BLaER1 treated with 17β-estradiol and CSF1 and Interleukin-3, amounts not matched to agents 10 nM and 100 nM (cell line): ENCODE measurements around the gene VIL1.

Experiments
- H3K27ac ChIP-seq, 11 experiments: shearing (Covaris generic); formaldehyde crosslinking; 2 replicates each; pipeline ENCODE4 v1.8.1; 2022
- H3K27me3 ChIP-seq, 11 experiments: shearing (Covaris generic); formaldehyde crosslinking; 2 replicates each; pipeline ENCODE4 v1.8.1; 2022
- H3K36me3 ChIP-seq, 11 experiments: shearing (Covaris generic); formaldehyde crosslinking; 2 replicates each; pipeline ENCODE4 v1.8.1; 2022
- H3K4me1 ChIP-seq, 10 experiments: shearing (Covaris generic); formaldehyde crosslinking; 2 replicates each; pipeline ENCODE4 v1.8.1; 2022
- H3K4me2 ChIP-seq, 11 experiments: shearing (Covaris generic); formaldehyde crosslinking; 2 replicates each; pipeline ENCODE4 v1.8.1; 2022
- H3K4me3 ChIP-seq, 10 experiments: shearing (Covaris generic); formaldehyde crosslinking; 2 replicates each; pipeline ENCODE4 v1.8.1; 2022
- H3K9ac ChIP-seq, 11 experiments: shearing (Covaris generic); formaldehyde crosslinking; 2 replicates each; pipeline ENCODE4 v1.8.1; 2022
- H3K9me3 ChIP-seq, 11 experiments: shearing (Covaris generic); formaldehyde crosslinking; replicated peaks in 1 of 11; 2 replicates each; pipeline ENCODE4 v1.8.1; 2022
- H4K20me1 ChIP-seq, 11 experiments: shearing (Covaris generic); formaldehyde crosslinking; 2 replicates each; pipeline ENCODE4 v1.8.1; 2022
- Cebpa-rat ChIP-seq, 11 experiments: shearing (Covaris generic); IDR thresholded peaks; 2 replicates each; pipeline ENCODE4 v1.8.1; 2022

The VIL1 gene

DNA sequence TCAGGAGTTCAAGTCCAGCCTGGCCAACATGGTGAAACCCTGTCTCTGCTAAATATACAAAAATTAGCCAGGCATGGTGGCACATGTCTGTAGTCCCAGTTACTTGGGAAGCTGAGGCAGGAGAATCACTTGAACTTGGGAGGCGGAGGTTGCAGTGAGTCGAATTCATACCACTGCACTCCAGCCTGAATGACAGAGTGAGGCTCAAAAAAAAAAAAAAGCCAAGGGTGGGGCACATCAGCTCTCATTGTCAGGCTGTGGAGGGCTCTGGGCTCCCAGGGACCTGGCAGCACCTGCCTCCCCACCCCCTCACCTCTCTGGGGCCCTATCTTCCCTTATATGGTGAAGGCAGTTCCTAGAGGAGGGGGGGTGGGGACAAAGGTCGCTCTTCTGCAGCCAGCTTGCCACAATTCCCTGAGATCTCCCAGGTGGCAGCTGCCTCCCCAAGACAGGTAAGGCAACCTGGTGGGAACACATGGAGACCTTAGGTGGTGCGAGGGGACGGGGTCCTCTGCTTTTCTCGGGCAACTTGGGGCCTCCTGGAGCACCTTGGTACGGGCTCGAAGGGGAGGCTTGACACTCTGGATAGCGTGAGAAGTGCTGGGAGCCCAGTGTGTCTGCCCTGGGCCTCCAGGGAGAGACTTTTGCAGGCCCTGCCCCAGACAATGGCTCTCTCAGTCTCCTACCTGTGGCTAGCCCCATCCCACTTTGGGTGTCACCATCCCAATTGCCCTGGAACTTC lies at the start of gene VIL1:
Gene VIL1, plus strand, starts transcription at position 407 of the 742 bp plus-strand sequence. CDS start 4,656 bp downstream, outside the sequence.
- no peaks in the 10 kb centered on the region for H3K36me3 ChIP-seq
- H3K27me3 ChIP-seq = no peaks in the 10 kb centered on the region
- no peaks in the 10 kb centered on the region; a peak in 1 of 20 replicates for H3K4me1 ChIP-seq
- no peak within 1 kb of the TSS for H3K4me3 ChIP-seq
- no peak within 1 kb of the TSS for H3K27ac ChIP-seq
- no peaks in the 10 kb centered on the region for H3K9me3 ChIP-seq
- no peaks in the 10 kb centered on the region for H4K20me1 ChIP-seq
- no peak within 1 kb of the TSS for H3K4me2 ChIP-seq
- no peak within 1 kb of the TSS for H3K9ac ChIP-seq
- TF ChIP-seq Cebpa-rat (IDR thresholded peaks at IDR 0.05) = no peak

DNA sequence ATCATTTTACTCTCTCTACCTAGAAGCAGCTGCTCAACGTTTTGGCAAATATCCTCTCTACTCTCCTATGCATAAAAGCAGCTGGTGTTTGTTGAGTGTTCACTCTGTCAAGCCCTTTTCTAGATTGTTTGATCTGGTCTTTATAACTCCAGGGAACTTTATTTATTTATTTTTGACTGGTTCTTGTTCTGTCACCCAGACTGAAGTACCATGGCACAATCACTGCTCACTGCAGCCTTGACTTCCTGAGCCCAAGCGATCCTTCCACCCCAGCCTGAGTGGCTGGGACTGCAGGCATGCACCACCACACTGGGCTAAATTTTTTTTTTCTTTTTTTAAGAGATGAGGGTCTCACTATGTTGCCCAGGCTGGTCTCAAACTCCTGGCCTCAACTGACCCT lies 49.6 kb upstream of the VIL1 start:
- Histone ChIP-seq H3K36me3 (peaks cover 0 to 5% (median 0%) of the 10 kb centered on the region in 11 experiments; a peak in 2 of 22 replicates), H3K4me1 (peaks cover 69 to 99% (median 92%) of the 10 kb centered on the region in 10 experiments), H3K27ac (peak overlapping the region; percentile 90 to 99 (median 92)), H3K4me2 (peak overlapping the region; percentile 84 to 99 (median 90)), H3K9me3 (peaks cover 0 to 8% (median 7%) of the 10 kb centered on the region in 11 experiments; a peak in 16 of 22 replicates), H3K27me3 (no peaks in the 10 kb centered on the region), H4K20me1 (no peaks in the 10 kb centered on the region), H3K4me3 (peak overlapping the region in 8 of 10 experiments; percentile 43 to 72 (median 63); a peak in 14 of 20 replicates), H3K9ac (peak overlapping the region; percentile 82 to 96 (median 85))
- no peak for TF ChIP-seq Cebpa-rat (IDR thresholded peaks at IDR 0.05)

- H3K27ac ChIP-seq = peak overlapping the region; percentile 90 to 99 (median 92)
- peaks cover 0 to 8% (median 7%) of the 10 kb centered on the region in 11 experiments; a peak in 16 of 22 replicates for H3K9me3 ChIP-seq
- H3K4me3 ChIP-seq = peak overlapping the region in 6 of 10 experiments; percentile 15 to 66 (median 41); a peak in 7 of 20 replicates
- peaks cover 69 to 96% (median 87%) of the 10 kb centered on the region in 10 experiments for H3K4me1 ChIP-seq
- no peaks in the 10 kb centered on the region for H3K27me3 ChIP-seq
- peak overlapping the region; percentile 82 to 96 (median 85) for H3K9ac ChIP-seq
- H4K20me1 ChIP-seq = no peaks in the 10 kb centered on the region
- TF ChIP-seq Cebpa-rat (IDR thresholded peaks at IDR 0.05) = peak; percentile 96 to 100 (median 100)
- peak overlapping the region; percentile 84 to 99 (median 90) for H3K4me2 ChIP-seq
- H3K36me3 ChIP-seq = peaks cover 0 to 5% (median 0%) of the 10 kb centered on the region in 11 experiments; a peak in 2 of 22 replicates
Measured at GRCh38 chr2:218370410-218371063, 48.4 kb upstream of the VIL1 start.

DNA sequence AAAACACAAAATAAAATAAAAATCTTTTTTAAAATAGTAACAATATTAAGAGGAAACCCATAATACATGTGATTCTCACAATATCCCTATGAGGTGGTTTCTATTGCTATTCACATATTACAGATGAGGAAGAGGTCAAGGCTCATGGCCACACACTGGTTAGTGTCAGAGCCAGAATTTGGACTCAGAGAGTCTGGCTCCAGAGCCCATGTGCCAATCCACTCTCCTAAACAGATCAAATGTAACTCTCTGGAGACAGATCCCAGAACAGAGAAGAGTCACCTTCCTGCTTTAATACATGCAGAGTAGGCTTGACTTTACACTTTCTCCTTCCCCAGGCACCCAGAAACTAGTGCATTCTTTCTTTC lies 47.0 kb upstream of the VIL1 start:
- Histone ChIP-seq H3K4me2 (peak overlapping the region; percentile 84 to 99 (median 90)), H3K9ac (peak overlapping the region; percentile 82 to 96 (median 85)), H3K9me3 (peaks cover 0 to 2% (median 1%) of the 10 kb centered on the region in 11 experiments; a peak in 14 of 22 replicates), H3K27ac (peak overlapping the region; percentile 90 to 99 (median 92)), H3K27me3 (no peaks in the 10 kb centered on the region), H3K4me1 (peaks cover 67 to 91% (median 75%) of the 10 kb centered on the region in 10 experiments), H3K4me3 (no peak overlapping the region), H3K36me3 (no peaks in the 10 kb centered on the region), H4K20me1 (no peaks in the 10 kb centered on the region)
- TF ChIP-seq Cebpa-rat (IDR thresholded peaks at IDR 0.05) = no peak

- Histone ChIP-seq H3K4me2 (peak overlapping the region in 3 of 11 experiments; percentile 13 to 30 (median 26); a peak in 4 of 22 replicates), H3K9me3 (no peaks in the 10 kb centered on the region), H4K20me1 (no peaks in the 10 kb centered on the region), H3K27me3 (no peaks in the 10 kb centered on the region), H3K4me1 (peaks cover 39 to 94% (median 56%) of the 10 kb centered on the region in 10 experiments), H3K27ac (peak overlapping the region in 3 of 11 experiments; percentile 14 to 39 (median 24); a peak in 4 of 22 replicates), H3K4me3 (no peak overlapping the region), H3K9ac (no peak overlapping the region), H3K36me3 (no peaks in the 10 kb centered on the region)
- TF ChIP-seq Cebpa-rat (IDR thresholded peaks at IDR 0.05) = no peak
Measured at GRCh38 chr2:218374795-218375194, 44.1 kb upstream of the VIL1 start.

DNA sequence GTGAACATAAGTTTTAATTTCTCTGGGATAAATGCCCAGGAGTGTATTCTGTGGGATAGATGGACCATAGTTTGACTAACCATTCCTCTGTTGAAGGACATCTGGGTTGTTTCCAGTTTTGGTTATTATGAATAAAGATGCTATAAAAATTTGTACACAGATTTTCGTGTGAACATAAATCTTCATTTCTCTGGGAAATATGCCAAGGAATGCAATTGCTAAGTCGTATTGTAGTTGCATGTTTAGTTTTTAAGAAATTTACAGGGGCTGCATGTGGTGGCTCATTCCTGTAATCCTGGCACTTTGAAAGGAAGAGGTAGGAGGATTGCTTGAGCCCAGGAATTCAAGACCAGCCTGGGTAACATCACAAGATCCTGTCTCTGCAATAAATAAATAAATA lies 43.7 kb upstream of the VIL1 start:
- TF ChIP-seq Cebpa-rat (IDR thresholded peaks at IDR 0.05) = no peak
- H3K36me3 ChIP-seq = no peaks in the 10 kb centered on the region
- no peak overlapping the region for H3K4me3 ChIP-seq
- no peak overlapping the region for H3K9ac ChIP-seq
- peak overlapping the region in 3 of 11 experiments; percentile 13 to 30 (median 23); a peak in 4 of 22 replicates for H3K4me2 ChIP-seq
- H4K20me1 ChIP-seq = no peaks in the 10 kb centered on the region
- peaks cover 35 to 94% (median 52%) of the 10 kb centered on the region in 10 experiments for H3K4me1 ChIP-seq
- H3K27ac ChIP-seq = peak overlapping the region in 3 of 11 experiments; percentile 3 to 39 (median 8); a peak in 5 of 22 replicates
- H3K9me3 ChIP-seq = no peaks in the 10 kb centered on the region
- no peaks in the 10 kb centered on the region for H3K27me3 ChIP-seq

GRCh38 chr2:218378053-218378452 lies 40.9 kb upstream of the VIL1 start:
- no peaks in the 10 kb centered on the region for H3K27me3 ChIP-seq
- peaks cover 17 to 87% (median 38%) of the 10 kb centered on the region in 10 experiments for H3K4me1 ChIP-seq
- H4K20me1 ChIP-seq = no peaks in the 10 kb centered on the region
- no peak overlapping the region for H3K4me3 ChIP-seq
- H3K9me3 ChIP-seq = no peaks in the 10 kb centered on the region
- H3K4me2 ChIP-seq = peak overlapping the region in 5 of 11 experiments; percentile 11 to 45 (median 31); a peak in 9 of 22 replicates
- H3K36me3 ChIP-seq = no peaks in the 10 kb centered on the region
- peak overlapping the region in 4 of 11 experiments; percentile 33 to 56 (median 52); a peak in 8 of 22 replicates for H3K27ac ChIP-seq
- H3K9ac ChIP-seq = no peak overlapping the region
- TF ChIP-seq Cebpa-rat (IDR thresholded peaks at IDR 0.05) = peak in 5 of 11 experiments; percentile 17 to 30 (median 23); a peak in 4 of 22 replicates

- H3K36me3 ChIP-seq = no peaks in the 10 kb centered on the region
- H3K4me3 ChIP-seq = no peak within 1 kb of the TSS; a peak in 2 of 20 replicates
- H3K27ac ChIP-seq = peak within 1 kb of the TSS in 10 of 11 experiments; percentile 5 to 77 (median 44); a peak in 13 of 22 replicates
- peak within 1 kb of the TSS; percentile 36 to 87 (median 78); a peak in 21 of 22 replicates for H3K4me2 ChIP-seq
- H4K20me1 ChIP-seq = no peaks in the 10 kb centered on the region
- no peaks in the 10 kb centered on the region for H3K9me3 ChIP-seq
- peak within 1 kb of the TSS in 4 of 11 experiments; percentile 15 to 47 (median 28); a peak in 3 of 22 replicates for H3K9ac ChIP-seq
- peaks cover 25 to 92% (median 41%) of the 10 kb centered on the region in 10 experiments for H3K4me1 ChIP-seq
- TF ChIP-seq Cebpa-rat (IDR thresholded peaks at IDR 0.05) = no peak
- H3K27me3 ChIP-seq = no peaks in the 10 kb centered on the region
Measured at GRCh38 chr2:218381916-218382366, 37.0 kb upstream of the VIL1 start, which contains the start of gene SLC11A1. Gene SLC11A1, plus strand, starts transcription at chr2:218382273. Its CDS starts 96 bp downstream, at chr2:218382369.
